HG02938 (cell line): Measurements from ENCODE around the gene SRGAP2C.
"Not testable (repeated sequence)": the region's sequence is repeated elsewhere in the genome, so short reads cannot be mapped to it uniquely, and the experiment has no call there.

ENCODE experiments used
- ATAC-seq: cut with Tn5 transposase; IDR thresholded peaks from one replicate; pipeline ENCODE4 v1.9.1; 2021; ENCODE audit warnings: mild to moderate bottlenecking, moderate library complexity; ENCODE audit not compliant: unreplicated experiment

Gene SRGAP2C

GRCh38 chr1:121414905-121415304, 230.1 kb downstream of the SRGAP2C start:
- no peak for ATAC-seq

- no peak for ATAC-seq
Observed at GRCh38 chr1:121417325-121417923, 232.6 kb downstream of the SRGAP2C start.

- ATAC-seq: no peak
Observed at GRCh38 chr1:121418369-121419049, 233.7 kb downstream of the SRGAP2C start.

GRCh38 chr1:121419050-121419615, 234.4 kb downstream of the SRGAP2C start:
- not testable (repeated sequence) for ATAC-seq

- ATAC-seq: peak; percentile 47
Observed at GRCh38 chr1:121421490-121421889, 236.7 kb downstream of the SRGAP2C start.

- ATAC-seq: not testable (repeated sequence)
Observed at GRCh38 chr1:121423956-121424355, 239.2 kb downstream of the SRGAP2C start.

- ATAC-seq: not testable (repeated sequence)
Observed at GRCh38 chr1:121433517-121433916, 248.7 kb downstream of the SRGAP2C start.

GRCh38 chr1:121438862-121439261, 254.1 kb downstream of the SRGAP2C start:
- ATAC-seq: not testable (repeated sequence)

GRCh38 chr1:121440993-121441392, 256.2 kb downstream of the SRGAP2C start:
- ATAC-seq: no peak
